ENCODE data around the gene RARRES1.

RARRES1 gene

GRCh38 chr3:158712443-158712842 lies 19.8 kb downstream of the RARRES1 start:
- H3K9me2 ChIP-seq (replicated peaks; ENCODE audit: control insufficient read depth, low read length) = no peaks in the 10 kb centered on the region
- no peaks in the 10 kb centered on the region for H3K27me3 ChIP-seq (ENCODE audit: control insufficient read depth, low read length)
- H3K4me3 ChIP-seq (ENCODE audit: low read length) = no peak overlapping the region
- no peak overlapping the region for H3K27ac ChIP-seq (ENCODE audit: low read depth, low read length)
- TF ChIP-seq EZH2phosphoT487 (IDR thresholded peaks at IDR 0.05; ENCODE audit: borderline replicate concordance, low read length) = no peak
- TF ChIP-seq CTCF (IDR thresholded peaks at IDR 0.05; ENCODE audit: low read depth, low read length, poor library complexity, severe bottlenecking) = no peak
- H3K4me2 ChIP-seq (ENCODE audit: low read length) = no peak overlapping the region
- H3K9me3 ChIP-seq (ENCODE audit: control insufficient read depth, insufficient read depth, low read length) = no peaks in the 10 kb centered on the region
- no peaks in the 10 kb centered on the region for H3F3A ChIP-seq (ENCODE audit: control insufficient read depth, insufficient read depth)
- peaks cover 20% of the 10 kb centered on the region for H3K36me3 ChIP-seq (ENCODE audit: control insufficient read depth, low read length)
- H3K79me2 ChIP-seq (ENCODE audit: control insufficient read depth, low read length) = no peaks in the 10 kb centered on the region
- H4K20me1 ChIP-seq (ENCODE audit: control insufficient read depth, insufficient read depth, low read depth, low read length) = no peaks in the 10 kb centered on the region
- H3K4me1 ChIP-seq (ENCODE audit: control insufficient read depth, low read length) = no peaks in the 10 kb centered on the region

GRCh38 chr3:158711886-158712285 lies 20.4 kb downstream of the RARRES1 start:
- H3K27ac ChIP-seq (ENCODE audit: low read depth, low read length) = no peak overlapping the region
- no peaks in the 10 kb centered on the region for H3K9me3 ChIP-seq (ENCODE audit: control insufficient read depth, insufficient read depth, low read length)
- H3K4me1 ChIP-seq (ENCODE audit: control insufficient read depth, low read length) = no peaks in the 10 kb centered on the region
- H3K4me3 ChIP-seq (ENCODE audit: low read length) = no peak overlapping the region
- H3K79me2 ChIP-seq (ENCODE audit: control insufficient read depth, low read length) = no peaks in the 10 kb centered on the region
- TF ChIP-seq CTCF (IDR thresholded peaks at IDR 0.05; ENCODE audit: low read depth, low read length, poor library complexity, severe bottlenecking) (no peak), EZH2phosphoT487 (IDR thresholded peaks at IDR 0.05; ENCODE audit: borderline replicate concordance, low read length) (no peak)
- peaks cover 21% of the 10 kb centered on the region for H3K36me3 ChIP-seq (ENCODE audit: control insufficient read depth, low read length)
- H3F3A ChIP-seq (ENCODE audit: control insufficient read depth, insufficient read depth) = no peaks in the 10 kb centered on the region
- no peaks in the 10 kb centered on the region for H4K20me1 ChIP-seq (ENCODE audit: control insufficient read depth, insufficient read depth, low read depth, low read length)
- no peaks in the 10 kb centered on the region for H3K27me3 ChIP-seq (ENCODE audit: control insufficient read depth, low read length)
- H3K9me2 ChIP-seq (replicated peaks; ENCODE audit: control insufficient read depth, low read length) = no peaks in the 10 kb centered on the region
- H3K4me2 ChIP-seq (ENCODE audit: low read length) = no peak overlapping the region

- Histone ChIP-seq H3K4me3 (ENCODE audit: low read length) (no peak overlapping the region), H3K27ac (ENCODE audit: low read depth, low read length) (no peak overlapping the region), H3K79me2 (ENCODE audit: control insufficient read depth, low read length) (no peaks in the 10 kb centered on the region)
These were observed 21.7 kb downstream of the RARRES1 start for GRCh38 chr3:158710601-158711000.

More at GRCh38 chr3:158710601-158711000, 21.7 kb downstream of the RARRES1 start:
- no peaks in the 10 kb centered on the region for H3K9me2 ChIP-seq (replicated peaks; ENCODE audit: control insufficient read depth, low read length)
- no peaks in the 10 kb centered on the region for H3K4me1 ChIP-seq (ENCODE audit: control insufficient read depth, low read length)
- peaks cover 21% of the 10 kb centered on the region for H3K36me3 ChIP-seq (ENCODE audit: control insufficient read depth, low read length)
- no peak overlapping the region for H3K4me2 ChIP-seq (ENCODE audit: low read length)
- H4K20me1 ChIP-seq (ENCODE audit: control insufficient read depth, insufficient read depth, low read depth, low read length) = no peaks in the 10 kb centered on the region
- H3F3A ChIP-seq (ENCODE audit: control insufficient read depth, insufficient read depth) = no peaks in the 10 kb centered on the region
- no peaks in the 10 kb centered on the region for H3K27me3 ChIP-seq (ENCODE audit: control insufficient read depth, low read length)
- no peak for TF ChIP-seq CTCF (IDR thresholded peaks at IDR 0.05; ENCODE audit: low read depth, low read length, poor library complexity, severe bottlenecking)
- no peak for TF ChIP-seq EZH2phosphoT487 (IDR thresholded peaks at IDR 0.05; ENCODE audit: borderline replicate concordance, low read length)
- H3K9me3 ChIP-seq (ENCODE audit: control insufficient read depth, insufficient read depth, low read length) = no peaks in the 10 kb centered on the region

All from DOHH2 (cell line).